ENCODE data around the gene TMEM40.
"Not testable (repeated sequence)": the region's sequence is repeated elsewhere in the genome, so short reads cannot be mapped to it uniquely, and the experiment has no call there.

The TMEM40 gene

DNA sequence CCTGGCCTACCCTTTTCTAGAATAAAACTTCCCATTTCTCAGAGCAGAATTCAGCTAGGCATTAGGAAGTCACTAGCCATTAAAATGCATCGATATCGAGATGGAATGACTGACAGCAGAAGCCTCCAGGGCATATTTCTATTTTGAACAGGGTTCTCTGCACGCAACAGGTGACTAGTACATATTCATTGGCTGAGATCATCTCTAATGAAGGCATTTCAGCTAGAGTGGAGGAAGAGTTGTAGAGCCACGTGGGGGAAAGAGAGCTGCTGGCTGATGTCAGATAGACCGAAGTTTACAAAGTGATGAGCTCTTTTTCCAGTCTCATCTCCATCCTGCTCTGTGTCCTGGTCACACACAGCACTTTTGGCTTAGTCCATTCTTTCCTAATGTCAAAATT, 7.5 kb downstream of the TMEM40 start:
- no peak for DNase-seq (ENCODE audit: low read depth)

DNA sequence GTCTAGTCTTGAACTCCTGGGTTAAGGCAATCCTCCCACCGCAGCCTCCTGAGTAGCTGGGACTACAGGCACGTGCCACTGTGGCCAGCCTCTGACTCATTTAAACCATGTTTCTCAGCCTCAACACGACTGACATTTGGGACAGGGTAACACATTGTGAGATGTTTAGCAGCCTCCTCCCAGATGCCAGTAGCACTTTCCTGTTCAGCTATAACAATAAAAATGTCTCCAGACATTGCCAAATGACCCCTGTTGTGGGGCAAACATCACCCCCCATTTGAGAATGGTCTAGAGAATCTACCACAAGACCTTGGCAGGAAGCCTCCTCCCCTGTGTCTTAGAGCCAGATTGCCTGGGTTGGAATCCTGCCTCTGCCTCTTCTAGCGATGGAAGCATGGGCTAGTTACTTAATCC, 8.4 kb downstream of the TMEM40 start:
- DNase-seq (ENCODE audit: low read depth): peak; percentile 15

DNA sequence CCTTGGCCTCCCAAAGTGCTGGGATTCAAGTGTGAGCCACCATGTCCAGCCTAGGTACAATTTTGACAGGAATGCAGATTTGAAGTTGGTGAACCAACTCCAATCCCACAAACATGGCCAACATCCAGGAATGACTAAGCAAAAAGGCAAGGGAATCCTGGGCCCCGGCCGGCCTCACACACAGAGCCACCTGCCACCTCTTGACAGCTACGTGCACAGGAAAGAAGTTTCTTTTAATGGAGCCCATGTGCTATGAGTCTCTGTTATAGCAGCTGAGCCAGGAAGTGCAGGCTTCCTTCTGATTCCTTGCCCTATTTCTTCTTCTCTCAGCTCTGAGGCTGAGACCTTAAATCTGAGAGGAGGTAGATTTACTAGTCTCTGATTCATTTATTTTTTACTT, 8.8 kb downstream of the TMEM40 start:
- DNase-seq (ENCODE audit: low read depth): no peak

DNA sequence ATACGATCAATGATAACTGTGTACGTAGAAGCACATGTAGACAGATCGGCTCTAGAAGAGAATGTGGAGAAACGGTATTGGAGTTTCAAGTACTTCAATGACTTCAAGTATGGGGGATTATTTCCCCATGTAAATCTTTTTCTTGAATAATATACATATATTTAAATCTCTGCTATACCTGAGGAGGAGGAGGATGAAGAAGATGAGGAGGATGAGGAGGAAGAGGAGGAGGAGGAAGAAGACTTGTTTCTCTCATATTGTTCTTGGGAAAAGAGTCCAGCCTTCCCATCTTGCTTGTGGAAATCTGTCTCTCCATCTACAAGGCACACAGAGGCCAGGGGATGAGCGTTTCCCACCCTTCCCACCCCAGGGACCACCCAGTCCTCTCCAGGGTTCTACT, 10.6 kb downstream of the TMEM40 start:
- DNase-seq (ENCODE audit: low read depth): no peak

DNA sequence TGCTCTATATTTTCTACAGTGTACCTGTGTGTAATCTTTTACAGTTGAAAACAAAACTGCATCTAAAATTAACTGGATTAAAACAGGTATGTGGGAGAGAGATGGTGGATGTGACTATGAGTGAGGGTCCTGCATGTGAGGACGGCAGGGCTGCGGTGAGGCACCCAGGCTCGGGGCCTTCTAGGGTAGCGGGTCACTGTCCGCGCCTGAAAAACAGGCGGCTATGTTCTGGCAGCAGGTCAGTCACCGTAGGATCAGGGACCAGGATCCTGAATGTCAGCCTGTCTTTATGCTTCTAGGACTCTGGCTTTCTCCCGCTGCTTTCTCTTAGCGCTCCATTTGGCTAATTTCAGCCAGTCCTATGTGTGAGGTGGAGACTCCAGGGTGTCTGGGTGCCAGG, 12.6 kb downstream of the TMEM40 start:
- DNase-seq (ENCODE audit: low read depth): no peak

DNA sequence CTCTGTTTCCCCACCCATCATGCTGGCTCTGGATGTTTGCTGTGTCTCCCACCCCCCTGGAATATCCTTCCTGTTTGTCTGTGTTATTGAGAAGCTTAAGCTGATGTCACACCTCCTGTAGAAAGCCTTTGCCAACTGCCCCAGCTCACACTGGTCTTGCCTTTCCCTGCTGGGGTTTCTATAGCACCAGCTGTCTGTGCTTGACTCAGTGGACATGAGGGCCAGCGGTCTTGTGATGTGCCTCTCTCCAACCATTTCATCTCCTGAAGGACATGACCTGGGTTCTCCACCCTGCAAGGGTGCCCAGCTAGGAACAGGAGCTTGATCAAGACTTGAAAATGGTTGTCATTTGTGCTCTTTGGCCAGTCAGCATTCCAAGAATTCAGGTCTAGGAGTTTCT, 14.7 kb downstream of the TMEM40 start:
- DNase-seq (ENCODE audit: low read depth): no peak

DNA sequence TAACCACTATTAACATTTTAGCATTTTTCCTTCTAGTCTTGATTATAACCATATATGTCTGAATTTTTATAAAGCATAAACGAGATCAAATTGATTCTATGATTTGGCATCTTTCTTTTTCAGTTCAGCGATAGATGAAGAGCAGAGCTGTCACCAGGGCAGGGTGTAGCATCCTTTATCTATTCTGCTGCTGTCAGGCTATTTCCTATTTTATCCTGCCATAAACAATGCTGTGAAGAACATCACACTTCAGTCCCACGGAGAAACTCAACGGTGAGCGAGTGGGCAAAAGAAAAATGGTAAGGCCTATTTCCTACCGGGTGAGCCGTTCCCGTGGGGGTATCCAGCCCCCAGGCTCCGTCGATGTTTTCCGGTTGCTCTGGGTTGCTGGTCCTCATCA, 15.5 kb downstream of the TMEM40 start:
- no peak for DNase-seq (ENCODE audit: low read depth)

DNA sequence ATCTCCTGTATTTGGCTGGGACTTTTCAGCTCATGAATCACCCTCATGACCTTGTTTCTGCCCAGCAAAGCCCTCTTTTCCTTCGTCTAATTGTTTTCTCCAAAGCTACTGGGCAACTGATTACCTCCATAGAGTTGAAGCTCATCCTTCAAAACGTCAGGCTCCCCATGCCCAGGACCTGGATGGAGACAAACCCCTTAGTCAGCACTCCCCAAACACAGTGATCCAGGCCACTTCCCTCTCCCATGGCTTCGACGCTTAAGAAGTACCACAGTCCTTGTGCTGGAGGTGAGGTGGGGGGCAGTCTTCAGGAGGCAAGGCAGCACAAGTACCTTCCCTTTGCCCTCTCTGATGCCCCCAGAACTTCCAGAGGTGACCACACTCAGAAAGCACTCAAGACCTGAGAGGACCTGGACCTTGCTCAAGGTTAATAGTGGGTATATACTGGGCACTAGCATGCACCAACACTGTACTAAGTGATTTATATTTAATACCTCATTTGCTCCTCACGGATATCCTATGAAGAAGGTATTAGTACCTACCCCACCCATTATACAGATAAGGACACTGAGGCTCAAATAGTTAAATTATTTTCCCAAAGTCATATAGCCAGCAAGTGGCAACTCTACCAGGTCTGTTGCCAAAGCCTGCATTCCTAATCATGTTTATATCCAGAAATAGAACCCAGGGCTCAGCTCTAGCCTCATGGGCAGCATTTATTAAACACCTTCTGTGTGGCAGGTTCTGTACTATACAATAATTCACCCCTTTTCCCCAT, 16.5 kb downstream of the TMEM40 start:
- no peak for DNase-seq (ENCODE audit: low read depth)

DNA sequence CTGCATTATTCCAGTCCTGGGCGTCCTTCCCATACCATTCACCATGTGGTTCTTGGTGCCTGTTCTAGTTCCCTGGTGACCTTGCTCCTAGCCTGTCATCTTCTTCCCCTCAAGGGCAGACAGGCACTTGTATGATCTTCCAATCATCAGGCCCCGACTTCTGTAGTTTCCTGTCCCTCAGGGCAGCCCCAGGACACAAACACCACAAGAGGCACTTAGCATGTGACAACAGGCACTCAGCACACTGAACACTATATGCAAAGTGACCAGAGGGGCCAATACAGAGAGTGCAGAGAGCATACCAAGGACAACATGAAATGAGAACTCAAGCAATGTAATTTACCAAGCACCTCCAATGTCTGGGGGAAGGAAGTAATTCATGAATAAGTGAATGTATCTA, 17.9 kb downstream of the TMEM40 start:
- no peak for DNase-seq (ENCODE audit: low read depth)

DNA sequence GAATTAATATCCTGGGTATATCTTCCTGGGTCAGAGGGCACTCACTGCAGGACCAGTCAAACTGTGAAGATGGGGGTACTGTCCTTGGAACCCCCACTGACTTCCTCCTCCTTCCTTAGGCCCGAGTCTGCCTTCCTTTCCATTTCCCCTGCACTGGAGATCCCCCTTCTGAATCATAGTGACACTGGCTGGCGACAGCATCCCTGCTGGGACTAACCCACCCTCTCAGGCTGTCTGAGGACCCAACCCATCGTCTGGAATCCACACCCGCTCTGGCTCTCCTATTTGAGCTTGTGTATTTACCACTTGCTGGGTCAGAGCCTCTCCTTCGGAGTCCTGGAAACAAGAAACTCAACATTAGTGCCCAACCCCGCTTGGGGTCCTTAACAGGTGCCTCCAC, 21.2 kb downstream of the TMEM40 start:
- DNase-seq (ENCODE audit: low read depth): no peak

DNA sequence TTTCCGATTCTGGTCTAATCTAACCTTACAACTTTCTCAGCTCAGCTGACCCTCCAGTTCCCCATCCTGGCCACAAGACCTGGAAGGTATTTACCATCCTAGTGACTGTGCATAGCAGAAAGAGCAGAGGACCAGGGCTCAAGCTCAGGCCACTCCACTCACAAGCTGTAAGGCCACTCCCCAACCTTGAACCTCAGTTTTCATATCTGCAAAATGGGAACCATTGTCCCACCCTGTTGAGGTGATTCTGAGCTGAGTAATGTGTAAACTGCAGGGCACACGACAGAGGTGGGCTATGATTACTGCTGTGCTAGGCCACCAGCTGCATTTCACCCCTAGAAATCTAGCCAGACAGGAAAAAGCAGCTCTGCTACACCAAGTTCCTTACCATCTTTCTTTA, 21.7 kb downstream of the TMEM40 start:
- DNase-seq (ENCODE audit: low read depth): no peak

DNA sequence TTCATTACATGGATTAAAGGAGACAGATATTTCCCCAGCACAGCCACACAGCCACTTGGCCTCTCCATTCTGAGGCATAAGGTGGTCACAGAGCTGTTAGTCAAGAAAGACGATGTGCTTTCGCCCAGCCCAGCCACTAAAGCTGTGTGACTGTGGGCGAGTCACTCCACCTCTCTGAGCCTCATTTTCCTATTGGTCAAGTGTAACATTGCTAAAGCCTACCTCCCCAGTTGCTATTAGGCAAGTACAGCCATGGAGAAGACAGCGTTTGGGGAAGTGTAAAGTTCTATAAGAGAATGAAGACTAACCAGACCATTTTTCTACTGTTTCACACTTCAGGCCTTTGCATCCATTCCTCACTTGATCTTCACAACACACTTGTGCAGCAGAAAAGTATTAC, 24.1 kb downstream of the TMEM40 start:
- DNase-seq (ENCODE audit: low read depth): no peak

DNA sequence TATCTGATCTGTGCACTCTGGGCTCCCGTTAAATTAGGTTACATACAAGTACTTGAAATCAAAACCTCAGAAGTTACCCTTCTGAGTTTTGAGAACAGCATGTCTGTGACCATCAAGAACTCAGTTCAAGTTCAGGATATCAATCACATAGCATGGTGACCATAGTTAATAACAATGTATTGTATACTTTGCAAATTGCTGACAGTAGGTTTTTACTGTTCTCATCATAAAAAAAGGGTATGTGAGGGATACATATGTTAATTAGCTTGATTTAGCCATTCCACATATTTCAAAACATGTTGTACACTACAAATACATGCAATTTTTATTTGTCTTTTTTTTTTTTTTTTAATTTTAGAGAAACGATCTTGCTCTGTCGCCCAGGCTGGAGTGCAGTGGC, 25.5 kb downstream of the TMEM40 start:
- no peak for DNase-seq (ENCODE audit: low read depth)

DNA sequence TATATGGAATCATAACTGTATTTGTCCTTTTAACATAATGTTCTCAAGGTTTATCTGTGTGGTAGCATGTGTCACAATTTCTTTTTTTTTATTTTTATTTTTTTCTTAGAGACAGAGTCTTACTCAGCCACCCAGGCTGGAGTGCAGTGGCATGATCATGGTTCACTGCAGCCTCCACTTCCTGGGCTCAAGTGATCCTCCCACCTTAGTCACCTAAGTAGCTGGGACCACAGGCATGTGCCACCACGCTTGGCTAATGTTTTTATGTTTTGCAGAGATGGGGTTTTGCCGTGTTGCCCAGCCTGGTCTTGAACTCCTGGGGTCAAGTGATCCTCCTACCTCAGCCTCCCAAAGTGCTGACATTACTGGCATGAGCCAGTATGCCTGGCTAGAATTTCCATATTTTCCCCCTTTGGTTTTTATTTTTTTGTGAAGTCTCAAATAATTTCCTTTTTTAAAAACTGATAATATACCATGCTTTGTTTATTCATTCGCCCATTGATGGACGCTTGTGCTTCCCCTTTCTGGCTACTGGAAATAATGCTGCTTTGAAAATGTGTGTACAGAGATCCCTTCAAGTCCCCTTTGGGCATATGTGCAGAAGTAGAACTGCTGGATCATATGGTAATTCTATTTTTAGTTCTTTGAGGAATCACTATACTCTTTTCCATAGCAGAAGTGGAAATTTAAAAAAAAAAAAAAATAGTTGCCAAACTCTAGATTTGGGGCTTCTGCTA, 28.4 kb downstream of the TMEM40 start:
- DNase-seq (ENCODE audit: low read depth): no peak

DNA sequence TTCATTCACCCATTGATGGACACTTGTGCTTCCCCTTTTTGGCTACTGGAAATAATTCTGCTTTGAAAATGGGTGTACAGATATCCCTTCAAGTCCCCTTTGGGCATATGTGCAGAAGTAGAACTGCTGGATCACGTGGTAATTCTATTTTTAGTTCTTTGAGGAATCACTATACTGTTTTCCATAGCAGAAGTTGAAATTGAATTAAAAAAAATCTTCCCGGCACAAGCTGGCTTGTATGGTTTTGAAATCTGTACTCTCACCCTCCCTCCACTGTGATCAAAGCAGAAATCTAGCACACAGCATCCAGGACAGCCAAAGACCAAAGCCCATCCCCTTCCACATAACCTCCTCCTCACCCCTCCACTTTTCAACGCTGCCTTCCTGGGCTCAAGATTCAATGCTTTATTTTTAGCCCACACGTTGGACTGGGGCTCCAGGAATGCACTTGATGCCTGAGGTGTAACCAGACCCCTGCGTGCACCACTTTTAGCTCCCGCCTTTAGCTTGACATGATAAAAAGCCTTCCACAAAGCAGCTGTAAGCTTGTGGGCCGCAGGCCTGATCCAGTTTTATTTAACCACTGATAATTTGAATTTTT, 29.9 kb downstream of the TMEM40 start:
- DNase-seq (ENCODE audit: low read depth): no peak

DNA sequence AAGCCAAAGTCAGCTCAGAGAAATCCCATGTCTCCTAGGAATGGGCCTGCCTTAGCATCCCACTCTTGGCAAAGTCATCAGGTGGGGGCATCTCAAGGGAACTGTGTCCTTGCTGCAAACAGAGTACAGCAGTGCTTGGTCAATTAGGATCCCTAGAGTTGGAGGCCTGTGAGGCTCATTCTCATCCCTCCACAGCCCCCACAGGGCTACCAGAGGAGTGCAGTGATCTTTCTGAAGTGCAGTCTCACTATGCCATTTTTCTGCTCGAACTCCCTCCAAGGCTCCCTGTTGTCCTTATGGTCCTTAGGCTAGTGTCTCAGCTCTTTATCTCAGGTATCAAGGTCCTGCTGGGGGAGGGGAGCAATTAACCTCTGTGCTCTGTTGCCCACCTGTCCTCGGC, 31.1 kb downstream of the TMEM40 start:
- DNase-seq (ENCODE audit: low read depth): no peak

DNA sequence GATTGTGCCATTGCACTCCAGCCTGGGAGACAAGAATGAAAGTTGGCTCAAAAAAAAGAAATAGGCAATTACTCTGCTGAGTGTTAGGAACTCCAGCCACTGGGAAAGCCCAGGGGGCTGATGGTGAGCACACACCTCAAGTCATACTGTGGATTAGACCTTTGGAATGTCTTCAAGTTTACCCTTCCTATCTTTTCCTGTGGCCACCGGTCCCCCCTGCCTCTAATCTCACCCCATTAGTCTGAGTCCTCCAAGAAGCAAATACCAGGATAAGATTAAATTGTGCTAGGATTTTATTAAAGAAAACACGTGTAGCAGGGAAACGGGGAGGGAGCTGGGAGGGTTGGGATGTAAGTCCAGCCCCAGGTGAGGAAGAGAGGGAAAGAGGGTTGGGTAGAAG, 31.6 kb downstream of the TMEM40 start:
- DNase-seq (ENCODE audit: low read depth): no peak

DNA sequence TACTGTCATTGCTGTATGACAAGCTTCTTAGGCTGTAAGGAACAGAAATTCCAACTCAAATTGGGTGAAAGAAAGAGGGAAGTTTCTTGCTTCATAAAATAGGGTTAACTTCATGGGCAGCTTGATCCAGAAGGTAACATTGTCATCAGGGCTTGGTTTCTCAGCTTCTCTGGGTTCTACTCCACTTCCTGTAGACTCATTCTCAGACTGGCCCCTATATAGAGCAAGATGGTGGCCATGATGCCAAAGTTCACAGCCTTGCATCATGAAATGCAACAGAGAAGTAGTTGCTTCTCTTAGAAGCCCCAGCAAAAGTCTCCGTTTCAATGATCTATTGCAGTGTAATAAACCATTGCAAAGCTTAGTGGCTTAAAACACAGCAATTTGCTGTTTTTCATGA, 33.6 kb downstream of the TMEM40 start:
- DNase-seq (ENCODE audit: low read depth): no peak

DNA sequence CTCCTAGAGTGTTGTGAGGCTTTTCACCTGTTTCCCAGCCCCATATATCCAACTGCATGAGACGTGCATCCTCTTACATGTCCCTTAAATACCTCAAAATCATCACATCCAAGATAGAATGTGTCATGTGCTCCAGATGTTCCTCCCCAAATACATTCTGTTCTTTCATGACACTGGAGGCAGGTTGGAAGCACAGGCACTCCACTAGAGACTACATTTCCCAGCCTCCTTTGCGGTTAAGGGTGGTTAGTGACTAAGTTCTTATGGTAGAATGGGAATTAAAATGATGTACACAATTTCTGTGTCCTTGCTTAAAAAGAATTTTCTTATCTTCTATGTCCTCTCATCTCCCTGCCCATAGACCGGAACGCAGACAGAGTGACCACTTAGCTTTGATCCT, 34.3 kb downstream of the TMEM40 start:
- DNase-seq (ENCODE audit: low read depth): no peak

DNA sequence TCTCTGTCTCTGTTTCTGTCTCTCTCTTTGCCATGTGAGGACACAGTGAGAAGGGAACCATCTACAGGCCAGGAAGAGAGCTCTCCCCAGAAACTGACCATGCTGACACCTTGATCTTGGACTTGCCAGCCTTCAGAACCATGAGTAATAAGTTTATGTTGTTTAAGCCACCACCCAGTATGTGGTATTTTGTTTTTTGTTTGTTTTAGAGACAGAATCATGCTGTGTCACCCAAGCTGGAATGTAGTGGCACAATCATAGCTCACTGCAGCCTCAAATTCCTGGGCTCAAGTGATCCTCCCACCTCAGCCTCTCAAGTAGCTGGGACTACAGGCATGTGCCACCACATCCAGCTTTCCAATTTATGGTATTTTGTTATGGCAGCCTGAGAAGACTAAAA, 35.7 kb downstream of the TMEM40 start:
- not testable (repeated sequence) for DNase-seq (ENCODE audit: low read depth)

DNA sequence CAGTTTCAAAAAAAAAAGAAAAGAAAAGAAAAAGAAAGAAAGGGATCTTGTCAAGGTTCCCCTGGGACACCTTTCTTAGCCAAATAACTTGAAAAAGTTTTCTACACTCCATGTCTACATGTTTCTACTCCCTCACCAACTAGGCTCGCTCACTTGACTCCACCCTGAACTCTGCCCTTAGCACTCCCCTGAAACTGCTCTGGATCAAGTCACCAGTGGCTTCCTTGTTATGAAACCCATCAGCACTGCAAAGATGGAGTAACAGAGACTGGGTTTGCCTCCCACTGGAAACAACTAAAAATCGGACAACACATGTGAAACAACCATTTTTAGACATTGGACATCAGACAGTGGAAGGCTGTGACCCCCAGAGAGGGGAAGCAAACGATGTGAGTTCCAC, 36.8 kb downstream of the TMEM40 start:
- no peak for DNase-seq (ENCODE audit: low read depth)

DNA sequence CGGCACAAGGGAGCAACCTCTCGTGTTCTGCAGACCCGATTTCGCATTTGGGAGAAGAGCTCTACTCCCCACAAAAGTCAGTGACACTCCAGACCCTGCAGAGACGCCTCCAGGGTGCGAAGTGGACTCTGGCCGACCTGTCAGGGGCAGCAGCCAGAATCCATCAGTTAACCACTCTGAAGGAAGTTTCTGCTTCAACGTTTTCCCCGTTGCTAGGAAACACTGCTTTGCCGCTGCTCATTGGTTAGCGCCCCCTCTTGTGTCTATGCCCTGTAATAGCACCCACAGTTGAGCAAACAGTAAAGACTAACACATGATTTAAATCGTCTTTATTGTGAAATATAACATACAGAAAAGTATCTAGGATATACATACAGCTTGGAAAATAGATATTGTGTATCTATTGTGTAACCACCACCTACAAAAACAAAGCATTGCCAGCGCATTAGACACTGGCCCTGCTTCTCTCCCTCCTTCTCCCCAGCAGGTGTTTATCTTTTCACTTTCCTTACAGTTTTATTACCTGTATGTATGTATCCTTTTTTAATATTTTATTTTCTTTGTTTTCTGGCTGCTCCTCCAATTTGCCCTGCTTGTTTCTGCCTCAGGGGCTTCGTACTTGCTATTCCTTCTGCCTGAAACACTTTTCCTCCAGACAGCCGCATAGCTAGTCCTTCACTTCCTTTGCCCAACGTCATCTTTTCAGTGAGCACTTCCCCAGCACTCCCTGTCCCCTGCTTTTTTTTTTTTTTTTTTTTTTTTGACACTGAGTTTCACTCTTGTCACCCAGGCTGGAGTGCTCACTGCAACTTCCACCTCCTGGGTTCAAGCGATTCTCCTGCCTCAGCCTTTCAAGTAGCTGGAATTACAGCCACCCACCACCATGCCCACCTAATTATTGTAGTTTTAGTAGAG, 38.8 kb downstream of the TMEM40 start:
- DNase-seq (ENCODE audit: low read depth): peak; percentile 40

Data from stimulated activated CD8-positive, alpha-beta memory T cell treated with anti-CD3 and anti-CD28 coated beads, Interleukin-4, amount 100 ng/mL, for 24 hours (primary cell).